ENCODE measurements around the gene CACNG4.

The CACNG4 gene

GRCh38 chr17:67047382-67047781, 82.9 kb downstream of the CACNG4 start:
- DNase-seq: no peak

GRCh38 chr17:67049025-67049739, 84.7 kb downstream of the CACNG4 start:
- no peak for DNase-seq

GRCh38 chr17:67050066-67050465, 85.6 kb downstream of the CACNG4 start:
- DNase-seq: no peak

GRCh38 chr17:67050471-67051154, 86.1 kb downstream of the CACNG4 start:
- DNase-seq: no peak

GRCh38 chr17:67051155-67051538, 86.6 kb downstream of the CACNG4 start:
- no peak for DNase-seq

GRCh38 chr17:67051837-67052236, 87.3 kb downstream of the CACNG4 start:
- no peak for DNase-seq

GRCh38 chr17:67052720-67053437, 88.4 kb downstream of the CACNG4 start:
- DNase-seq: no peak

- DNase-seq: no peak
These were observed 89.0 kb downstream of the CACNG4 start for GRCh38 chr17:67053438-67054000.

- no peak for DNase-seq
These were observed 89.6 kb downstream of the CACNG4 start for GRCh38 chr17:67054011-67054591.

GRCh38 chr17:67054608-67055007, 90.1 kb downstream of the CACNG4 start:
- no peak for DNase-seq

GRCh38 chr17:67055041-67055443, 90.5 kb downstream of the CACNG4 start:
- no peak for DNase-seq

- no peak for DNase-seq
These were observed 91.6 kb downstream of the CACNG4 start for GRCh38 chr17:67055811-67056745.

- no peak for DNase-seq
These were observed 92.4 kb downstream of the CACNG4 start for GRCh38 chr17:67056746-67057490.

- DNase-seq: no peak
These were observed 93.5 kb downstream of the CACNG4 start for GRCh38 chr17:67058036-67058435.

GRCh38 chr17:67059372-67059771, 94.9 kb downstream of the CACNG4 start:
- no peak for DNase-seq

- DNase-seq: no peak
These were observed 98.6 kb downstream of the CACNG4 start for GRCh38 chr17:67063141-67063540.

GRCh38 chr17:67066717-67067116, 102.2 kb downstream of the CACNG4 start:
- no peak for DNase-seq

- DNase-seq: no peak
These were observed 103.3 kb downstream of the CACNG4 start for GRCh38 chr17:67067571-67068482.

- peak; percentile 77 for DNase-seq
These were observed 104.5 kb downstream of the CACNG4 start for GRCh38 chr17:67068999-67069398.

GRCh38 chr17:67069603-67070136, 105.2 kb downstream of the CACNG4 start:
- DNase-seq: no peak
